NT2/D1 (cell line): Measurements from ENCODE around the gene PLD1.

Experiments used
- DNase-seq: peaks from one replicate; pipeline ENCODE4 v3.0.0-alpha.2; 2011; ENCODE audit warnings: low read depth, low spot score
- H3K27me3 ChIP-seq: 2 replicates; pipeline ENCODE4 v1.6.0; 2011; ENCODE audit warnings: mild to moderate bottlenecking; ENCODE audit not compliant: insufficient read length, insufficient read depth
- H3K36me3 ChIP-seq: 2 replicates; pipeline ENCODE4 v1.6.1; 2011; ENCODE audit warnings: mild to moderate bottlenecking, low read length, mixed read lengths; ENCODE audit not compliant: insufficient read depth, insufficient read length
- H3K4me1 ChIP-seq: 2 replicates; pipeline ENCODE4 v1.5.1; 2011; ENCODE audit not compliant: insufficient read depth, insufficient read length
- H3K4me3 ChIP-seq: 2 replicates; pipeline ENCODE4 v1.5.1; 2011; ENCODE audit warnings: low read depth; ENCODE audit not compliant: insufficient read length
- H3K9ac ChIP-seq: 2 replicates; pipeline ENCODE4 v1.6.0; 2011; ENCODE audit warnings: low read depth; ENCODE audit not compliant: insufficient read length
- H3K9me3 ChIP-seq: 2 replicates; pipeline ENCODE4 v1.5.1; 2011; ENCODE audit warnings: mild to moderate bottlenecking, low read length; ENCODE audit not compliant: insufficient read depth
- SUZ12 ChIP-seq: IDR thresholded peaks from 2 replicates; pipeline ENCODE4 v1.6.1; 2011; ENCODE audit not compliant: insufficient read length, insufficient read depth; ENCODE audit errors: extremely low read depth
- YY1 ChIP-seq: IDR thresholded peaks from 2 replicates; pipeline ENCODE4 v1.6.1; 2011; ENCODE audit not compliant: insufficient read length, insufficient read depth
- ZNF274 ChIP-seq: IDR thresholded peaks from 2 replicates; pipeline ENCODE4 v1.6.1; 2011; ENCODE audit warnings: mild to moderate bottlenecking, low read depth, low read length

The PLD1 gene

GRCh38 chr3:171777596-171777995 lies 32.7 kb downstream of the PLD1 start:
- Histone ChIP-seq H3K27me3 (no peaks in the 10 kb centered on the region), H3K4me1 (peaks cover 3% of the 10 kb centered on the region), H3K9me3 (no peaks in the 10 kb centered on the region), H3K4me3 (no peak overlapping the region), H3K9ac (no peak overlapping the region), H3K36me3 (no peaks in the 10 kb centered on the region)
- DNase-seq, result no peak
- TF ChIP-seq SUZ12 (no peak), YY1 (no peak), ZNF274 (no peak)

GRCh38 chr3:171776839-171777583 lies 33.3 kb downstream of the PLD1 start:
- Histone ChIP-seq H3K27me3 (no peaks in the 10 kb centered on the region), H3K4me3 (no peak overlapping the region), H3K36me3 (no peaks in the 10 kb centered on the region), H3K4me1 (peaks cover 3% of the 10 kb centered on the region), H3K9ac (no peak overlapping the region), H3K9me3 (no peaks in the 10 kb centered on the region)
- DNase-seq, result no peak
- TF ChIP-seq ZNF274, result no peak
- no peak for TF ChIP-seq SUZ12
- no peak for TF ChIP-seq YY1

GRCh38 chr3:171776411-171776810 lies 33.9 kb downstream of the PLD1 start:
- Histone ChIP-seq H3K27me3 (no peaks in the 10 kb centered on the region), H3K9me3 (no peaks in the 10 kb centered on the region), H3K4me1 (peaks cover 3% of the 10 kb centered on the region), H3K9ac (no peak overlapping the region), H3K36me3 (no peaks in the 10 kb centered on the region), H3K4me3 (no peak overlapping the region)
- DNase-seq, result no peak
- no peak for TF ChIP-seq YY1
- no peak for TF ChIP-seq ZNF274
- no peak for TF ChIP-seq SUZ12

- H3K4me3 ChIP-seq, result no peak overlapping the region
- no peaks in the 10 kb centered on the region for H3K27me3 ChIP-seq
- H3K9ac ChIP-seq, result no peak overlapping the region
- no peak for TF ChIP-seq SUZ12
- no peak for TF ChIP-seq YY1
- no peak for DNase-seq
- H3K4me1 ChIP-seq, result peaks cover 3% of the 10 kb centered on the region
- H3K9me3 ChIP-seq, result no peaks in the 10 kb centered on the region
- no peaks in the 10 kb centered on the region for H3K36me3 ChIP-seq
Measured at GRCh38 chr3:171775943-171776342, 34.3 kb downstream of the PLD1 start.

GRCh38 chr3:171774521-171774920 lies 35.8 kb downstream of the PLD1 start:
- H3K9ac ChIP-seq, result no peak overlapping the region
- no peak for DNase-seq
- peaks cover 3% of the 10 kb centered on the region for H3K4me1 ChIP-seq
- no peaks in the 10 kb centered on the region for H3K9me3 ChIP-seq
- H3K4me3 ChIP-seq, result no peak overlapping the region
- no peaks in the 10 kb centered on the region for H3K27me3 ChIP-seq
- TF ChIP-seq YY1, result no peak
- TF ChIP-seq SUZ12, result no peak
- TF ChIP-seq ZNF274, result no peak
- no peaks in the 10 kb centered on the region for H3K36me3 ChIP-seq

- TF ChIP-seq YY1 (no peak), ZNF274 (no peak), SUZ12 (no peak)
- H3K27me3 ChIP-seq, result no peaks in the 10 kb centered on the region
- H3K4me1 ChIP-seq, result peaks cover 3% of the 10 kb centered on the region
- no peak overlapping the region for H3K9ac ChIP-seq
- H3K9me3 ChIP-seq, result no peaks in the 10 kb centered on the region
- DNase-seq, result peak; percentile 58
- H3K4me3 ChIP-seq, result no peak overlapping the region
- no peaks in the 10 kb centered on the region for H3K36me3 ChIP-seq
Measured at GRCh38 chr3:171772427-171773056, 37.7 kb downstream of the PLD1 start.

GRCh38 chr3:171770689-171771620 lies 39.3 kb downstream of the PLD1 start:
- Histone ChIP-seq H3K36me3 (no peaks in the 10 kb centered on the region), H3K4me1 (peaks cover under 1% of the 10 kb centered on the region), H3K9ac (peak overlapping the region; percentile 37), H3K4me3 (no peak overlapping the region), H3K27me3 (no peaks in the 10 kb centered on the region), H3K9me3 (no peaks in the 10 kb centered on the region)
- TF ChIP-seq ZNF274 (no peak), SUZ12 (no peak), YY1 (no peak)
- peak; percentile 33 for DNase-seq
